ENCODE measurements around the gene SLC47A2.

Gene SLC47A2

DNA sequence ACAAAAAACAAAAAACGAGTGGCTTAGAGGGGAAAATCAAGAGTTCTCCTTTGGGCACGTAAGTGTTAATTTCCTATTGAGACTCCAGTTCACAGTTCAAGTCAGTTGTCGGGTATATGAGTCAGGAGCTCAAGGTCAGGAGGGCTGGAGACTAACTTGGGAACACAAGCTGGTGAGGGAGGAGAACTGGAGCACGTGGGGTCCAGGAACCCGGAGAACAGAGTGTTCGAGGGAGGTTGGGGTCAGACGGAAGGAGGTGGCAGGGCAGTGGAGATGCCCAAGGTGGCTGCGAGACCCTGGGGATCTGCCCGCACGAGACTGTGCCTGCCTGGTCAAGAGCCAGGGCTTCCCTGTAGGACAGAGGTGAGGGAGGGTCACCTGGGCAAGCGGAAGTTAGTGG, 19.7 kb upstream of the SLC47A2 start:
- Histone ChIP-seq H3K27me3 (ENCODE audit: insufficient read depth, low read length) (no peaks in the 10 kb centered on the region; the same call in 1 of the 2 replicates), H3K4me1 (ENCODE audit: insufficient read depth, low read length) (no peaks in the 10 kb centered on the region), H3K9me3 (ENCODE audit: insufficient read depth, low read depth, low read length) (no peaks in the 10 kb centered on the region), H3K9ac (ENCODE audit: low read depth, low read length) (no peak overlapping the region), H3K36me3 (ENCODE audit: insufficient read depth, low read length) (no peaks in the 10 kb centered on the region), H3K27ac (ENCODE audit: low read depth, low read length) (no peak overlapping the region), H3K4me3 (ENCODE audit: low read length) (no peak overlapping the region)
- 87% methylated on average over 11 of the region's 11 CpGs for WGBS

GRCh38 chr17:19733953-19734526, 17.7 kb upstream of the SLC47A2 start:
- 85% methylated on average over 8 of the region's 11 CpGs for WGBS

GRCh38 chr17:19731626-19732025, 15.2 kb upstream of the SLC47A2 start:
- no peak overlapping the region for H3K4me3 ChIP-seq (ENCODE audit: low read length)
- H3K27me3 ChIP-seq (ENCODE audit: insufficient read depth, low read length), result no peaks in the 10 kb centered on the region; the same call in 1 of the 2 replicates
- H3K4me1 ChIP-seq (ENCODE audit: insufficient read depth, low read length), result no peaks in the 10 kb centered on the region
- H3K36me3 ChIP-seq (ENCODE audit: insufficient read depth, low read length), result no peaks in the 10 kb centered on the region
- no peak overlapping the region for H3K9ac ChIP-seq (ENCODE audit: low read depth, low read length)
- no peak overlapping the region for H3K27ac ChIP-seq (ENCODE audit: low read depth, low read length)
- WGBS, result 92% methylated on average over 11 of the region's 11 CpGs
- no peaks in the 10 kb centered on the region for H3K9me3 ChIP-seq (ENCODE audit: insufficient read depth, low read depth, low read length)

More at GRCh38 chr17:19733953-19734526, 17.7 kb upstream of the SLC47A2 start:
- H3K27ac ChIP-seq (ENCODE audit: low read depth, low read length), result no peak overlapping the region
- H3K4me3 ChIP-seq (ENCODE audit: low read length), result no peak overlapping the region
- no peak overlapping the region for H3K9ac ChIP-seq (ENCODE audit: low read depth, low read length)
- H3K36me3 ChIP-seq (ENCODE audit: insufficient read depth, low read length), result no peaks in the 10 kb centered on the region
- no peaks in the 10 kb centered on the region for H3K4me1 ChIP-seq (ENCODE audit: insufficient read depth, low read length)
- H3K9me3 ChIP-seq (ENCODE audit: insufficient read depth, low read depth, low read length), result no peaks in the 10 kb centered on the region
- H3K27me3 ChIP-seq (ENCODE audit: insufficient read depth, low read length), result no peaks in the 10 kb centered on the region; the same call in 1 of the 2 replicates

DNA sequence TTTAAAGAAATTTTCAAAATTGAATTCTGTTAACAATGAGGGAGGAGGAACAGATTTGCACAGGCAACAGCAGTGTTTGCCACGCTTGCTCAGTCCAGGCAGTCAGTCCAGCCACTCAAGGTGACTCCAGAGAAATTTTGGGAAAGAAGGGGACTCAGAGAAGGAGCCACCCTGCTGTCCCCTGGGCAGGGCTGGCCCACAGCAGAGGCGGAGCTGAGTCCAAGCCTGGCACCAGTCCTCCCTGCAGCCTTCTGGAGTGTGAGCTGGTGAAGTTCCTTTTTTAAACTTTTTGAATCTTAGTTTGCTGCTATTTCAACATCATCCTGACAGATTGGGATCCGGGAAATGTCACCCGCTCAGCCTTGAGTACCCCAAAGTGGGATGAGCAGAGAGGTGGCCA, 14.5 kb upstream of the SLC47A2 start:
- WGBS, result 92% methylated on average over 4 of the region's 4 CpGs
- Histone ChIP-seq H3K9ac (ENCODE audit: low read depth, low read length) (no peak overlapping the region), H3K4me3 (ENCODE audit: low read length) (no peak overlapping the region), H3K9me3 (ENCODE audit: insufficient read depth, low read depth, low read length) (no peaks in the 10 kb centered on the region), H3K27ac (ENCODE audit: low read depth, low read length) (no peak overlapping the region), H3K27me3 (ENCODE audit: insufficient read depth, low read length) (no peaks in the 10 kb centered on the region; the same call in 1 of the 2 replicates), H3K4me1 (ENCODE audit: insufficient read depth, low read length) (no peaks in the 10 kb centered on the region), H3K36me3 (ENCODE audit: insufficient read depth, low read length) (no peaks in the 10 kb centered on the region)

DNA sequence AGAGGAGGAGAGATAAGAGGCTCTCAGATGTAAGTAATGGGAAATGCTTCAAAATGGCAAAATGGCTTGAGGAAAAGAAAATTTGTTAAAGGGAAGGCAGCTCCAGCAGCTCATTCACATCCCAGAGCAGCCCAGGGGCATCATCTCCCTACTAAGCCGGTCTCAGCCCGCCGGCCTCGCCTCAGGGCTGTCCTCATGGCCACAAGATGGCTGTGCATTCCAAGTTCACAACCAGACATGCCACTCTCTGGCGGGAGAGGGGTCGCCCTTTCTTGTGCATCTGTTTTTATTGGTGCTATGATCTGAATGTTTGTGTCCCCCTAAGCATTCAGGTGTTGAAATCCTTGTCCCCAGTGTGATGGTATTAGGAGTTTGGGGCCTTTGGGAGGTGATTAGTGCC, 13.5 kb upstream of the SLC47A2 start:
- H3K4me3 ChIP-seq (ENCODE audit: low read length), result no peak overlapping the region
- H3K4me1 ChIP-seq (ENCODE audit: insufficient read depth, low read length), result no peaks in the 10 kb centered on the region
- H3K9me3 ChIP-seq (ENCODE audit: insufficient read depth, low read depth, low read length), result no peaks in the 10 kb centered on the region
- no peak overlapping the region for H3K9ac ChIP-seq (ENCODE audit: low read depth, low read length)
- H3K27ac ChIP-seq (ENCODE audit: low read depth, low read length), result no peak overlapping the region
- no peaks in the 10 kb centered on the region; the same call in 1 of the 2 replicates for H3K27me3 ChIP-seq (ENCODE audit: insufficient read depth, low read length)
- no peaks in the 10 kb centered on the region for H3K36me3 ChIP-seq (ENCODE audit: insufficient read depth, low read length)
- WGBS, result 93% methylated on average over 6 of the region's 6 CpGs

DNA sequence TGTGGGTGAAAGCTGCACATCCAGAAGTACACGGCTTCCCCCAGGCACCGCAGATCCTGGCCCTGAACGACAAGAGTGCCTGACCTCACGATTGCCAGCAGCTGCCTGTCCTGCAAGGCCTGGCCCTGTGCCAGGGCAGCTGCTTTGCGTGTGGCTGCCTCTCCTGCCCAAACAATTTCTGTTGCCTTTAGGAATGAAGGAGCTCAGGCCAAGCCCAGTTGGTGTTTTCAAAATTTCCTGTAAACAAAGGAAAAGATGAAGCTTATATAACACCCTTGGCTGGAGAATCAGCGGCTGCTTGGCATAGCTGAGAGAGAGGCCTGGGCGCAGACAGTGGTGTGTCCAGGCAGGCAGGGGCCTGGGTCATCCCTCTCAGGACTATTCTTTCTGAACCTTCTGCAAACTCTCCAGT, 11.7 kb upstream of the SLC47A2 start:
- Histone ChIP-seq H3K9me3 (ENCODE audit: insufficient read depth, low read depth, low read length) (no peaks in the 10 kb centered on the region), H3K27ac (ENCODE audit: low read depth, low read length) (no peak overlapping the region), H3K9ac (ENCODE audit: low read depth, low read length) (no peak overlapping the region), H3K4me3 (ENCODE audit: low read length) (no peak overlapping the region), H3K4me1 (ENCODE audit: insufficient read depth, low read length) (no peaks in the 10 kb centered on the region), H3K36me3 (ENCODE audit: insufficient read depth, low read length) (no peaks in the 10 kb centered on the region), H3K27me3 (ENCODE audit: insufficient read depth, low read length) (no peaks in the 10 kb centered on the region)
- 92% methylated on average over 7 of the region's 7 CpGs for WGBS

DNA sequence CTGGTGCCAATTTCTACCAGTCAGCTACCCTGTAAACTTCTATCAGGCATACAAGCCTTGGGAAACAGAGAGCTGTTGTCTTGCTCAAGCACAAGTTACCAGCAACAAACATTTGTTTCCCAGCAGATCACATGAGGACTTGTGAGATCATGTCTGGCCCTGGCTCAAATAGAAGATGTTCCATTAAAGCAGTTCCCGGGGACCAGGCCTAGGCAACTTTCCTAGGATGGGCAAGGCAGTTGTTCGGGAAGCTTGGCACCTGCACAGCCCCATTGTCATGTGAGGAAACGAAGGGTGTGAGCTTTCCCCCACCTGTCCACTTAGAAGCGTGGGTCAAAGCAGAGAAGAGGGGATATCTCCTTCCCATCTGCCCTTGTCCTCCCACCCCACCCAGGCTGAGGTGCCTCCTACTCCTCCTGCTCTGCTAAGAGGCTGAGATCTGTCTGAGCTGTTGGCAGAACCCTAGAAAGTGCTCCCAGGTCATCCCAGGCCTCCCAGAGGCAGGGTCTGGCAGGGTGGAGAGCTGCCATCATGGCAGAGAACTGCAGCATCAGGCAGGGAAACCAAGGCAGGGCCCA, 11.2 kb upstream of the SLC47A2 start:
- Histone ChIP-seq H3K4me3 (ENCODE audit: low read length) (no peak overlapping the region), H3K4me1 (ENCODE audit: insufficient read depth, low read length) (no peaks in the 10 kb centered on the region), H3K9me3 (ENCODE audit: insufficient read depth, low read depth, low read length) (no peaks in the 10 kb centered on the region), H3K9ac (ENCODE audit: low read depth, low read length) (no peak overlapping the region), H3K27ac (ENCODE audit: low read depth, low read length) (no peak overlapping the region), H3K36me3 (ENCODE audit: insufficient read depth, low read length) (no peaks in the 10 kb centered on the region), H3K27me3 (ENCODE audit: insufficient read depth, low read length) (no peaks in the 10 kb centered on the region)
- WGBS, result 95% methylated on average over 4 of the region's 4 CpGs

GRCh38 chr17:19726631-19727376, 10.4 kb upstream of the SLC47A2 start:
- Histone ChIP-seq H3K4me3 (ENCODE audit: low read length) (no peak overlapping the region), H3K9ac (ENCODE audit: low read depth, low read length) (no peak overlapping the region), H3K36me3 (ENCODE audit: insufficient read depth, low read length) (no peaks in the 10 kb centered on the region), H3K9me3 (ENCODE audit: insufficient read depth, low read depth, low read length) (no peaks in the 10 kb centered on the region), H3K4me1 (ENCODE audit: insufficient read depth, low read length) (no peaks in the 10 kb centered on the region), H3K27me3 (ENCODE audit: insufficient read depth, low read length) (no peaks in the 10 kb centered on the region), H3K27ac (ENCODE audit: low read depth, low read length) (no peak overlapping the region)
- WGBS, result 95% methylated on average over 6 of the region's 7 CpGs

- Histone ChIP-seq H3K4me1 (ENCODE audit: insufficient read depth, low read length) (no peaks in the 10 kb centered on the region), H3K9ac (ENCODE audit: low read depth, low read length) (no peak overlapping the region), H3K36me3 (ENCODE audit: insufficient read depth, low read length) (no peaks in the 10 kb centered on the region), H3K27me3 (ENCODE audit: insufficient read depth, low read length) (no peaks in the 10 kb centered on the region), H3K4me3 (ENCODE audit: low read length) (no peak overlapping the region), H3K9me3 (ENCODE audit: insufficient read depth, low read depth, low read length) (no peaks in the 10 kb centered on the region), H3K27ac (ENCODE audit: low read depth, low read length) (no peak overlapping the region)
- WGBS, result 93% methylated on average over 5 of the region's 5 CpGs
Measured at GRCh38 chr17:19725486-19725885, 9.1 kb upstream of the SLC47A2 start.

DNA sequence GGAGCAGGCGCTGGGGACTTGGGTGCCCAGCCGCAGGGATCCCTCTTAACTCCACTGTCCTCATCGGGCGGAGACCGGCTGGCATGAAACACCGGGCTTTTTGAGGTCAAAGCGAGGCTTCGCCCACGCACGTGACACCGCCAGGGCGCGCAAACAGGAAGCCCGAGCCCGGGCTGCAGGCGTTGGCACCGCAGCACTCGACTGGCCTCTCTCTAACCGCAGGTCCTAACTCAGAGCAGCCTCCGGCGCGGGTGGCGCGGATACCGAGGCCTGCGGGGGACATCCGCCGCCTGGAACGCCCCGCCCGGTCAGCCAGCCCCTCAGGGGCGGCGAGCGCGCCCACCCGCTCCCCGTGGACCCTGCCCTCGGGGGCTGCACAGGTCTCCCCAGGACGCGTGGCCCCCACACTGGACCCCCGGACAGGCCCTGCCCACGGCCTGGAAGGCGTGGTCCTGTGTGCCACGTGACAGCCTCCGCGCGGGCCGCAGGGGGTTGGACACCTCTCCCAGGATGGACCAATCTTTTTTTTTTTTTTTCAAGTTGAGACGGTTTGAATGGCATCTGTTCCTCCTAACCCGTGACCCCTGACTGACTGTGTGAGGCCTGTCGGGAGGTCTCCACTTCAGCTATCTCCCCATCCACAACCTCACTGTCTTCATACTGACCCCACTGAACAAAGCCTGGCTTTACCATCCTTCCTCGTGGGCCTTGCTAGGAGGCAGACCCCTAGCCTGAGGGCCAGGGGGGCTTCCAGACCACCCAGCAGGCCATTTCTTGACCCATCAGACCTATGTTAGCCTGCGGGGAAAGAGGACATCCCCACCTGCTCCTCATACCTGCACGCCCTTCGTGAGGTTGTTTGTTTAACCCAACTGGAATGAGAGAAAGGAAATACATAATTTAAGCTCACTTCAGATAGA, 8.4 kb upstream of the SLC47A2 start:
- H3K27me3 ChIP-seq (ENCODE audit: insufficient read depth, low read length), result no peaks in the 10 kb centered on the region
- H3K4me3 ChIP-seq (ENCODE audit: low read length), result no peak overlapping the region
- H3K36me3 ChIP-seq (ENCODE audit: insufficient read depth, low read length), result no peaks in the 10 kb centered on the region
- H3K27ac ChIP-seq (ENCODE audit: low read depth, low read length), result no peak overlapping the region
- H3K4me1 ChIP-seq (ENCODE audit: insufficient read depth, low read length), result no peaks in the 10 kb centered on the region
- H3K9ac ChIP-seq (ENCODE audit: low read depth, low read length), result no peak overlapping the region
- H3K9me3 ChIP-seq (ENCODE audit: insufficient read depth, low read depth, low read length), result no peaks in the 10 kb centered on the region
- WGBS, result 93% methylated on average over 55 of the region's 55 CpGs

- H3K9me3 ChIP-seq (ENCODE audit: insufficient read depth, low read depth, low read length), result no peaks in the 10 kb centered on the region
- H3K27me3 ChIP-seq (ENCODE audit: insufficient read depth, low read length), result no peaks in the 10 kb centered on the region
- no peak overlapping the region for H3K9ac ChIP-seq (ENCODE audit: low read depth, low read length)
- H3K4me1 ChIP-seq (ENCODE audit: insufficient read depth, low read length), result no peaks in the 10 kb centered on the region
- no peaks in the 10 kb centered on the region for H3K36me3 ChIP-seq (ENCODE audit: insufficient read depth, low read length)
- H3K4me3 ChIP-seq (ENCODE audit: low read length), result no peak overlapping the region
- 95% methylated on average over 1 of the region's 1 CpG for WGBS
- no peak overlapping the region for H3K27ac ChIP-seq (ENCODE audit: low read depth, low read length)
Measured at GRCh38 chr17:19723964-19724363, 7.6 kb upstream of the SLC47A2 start.

All from HUES64 (cell line).